ELF-1 (cell line): ENCODE measurements around the gene IL17B.

Source experiments
- DNase-seq: peaks from one replicate; pipeline ENCODE4 v3.0.0-alpha.2; 2016; ENCODE audit warnings: low read depth, low spot score

The IL17B gene

GRCh38 chr5:149414405-149415065, 35.4 kb upstream of the IL17B start:
- DNase-seq: no peak

GRCh38 chr5:149413477-149414210, 34.6 kb upstream of the IL17B start:
- DNase-seq: no peak

- no peak for DNase-seq
Observed at GRCh38 chr5:149412783-149413476, 33.8 kb upstream of the IL17B start.

- no peak for DNase-seq
Observed at GRCh38 chr5:149411738-149412519, 32.8 kb upstream of the IL17B start.

GRCh38 chr5:149410721-149411432, 31.8 kb upstream of the IL17B start:
- DNase-seq: no peak

- DNase-seq: no peak
Observed at GRCh38 chr5:149410071-149410470, 31.0 kb upstream of the IL17B start.

GRCh38 chr5:149409268-149409948, 30.3 kb upstream of the IL17B start:
- peak; percentile 69 for DNase-seq

GRCh38 chr5:149408252-149409099, 29.4 kb upstream of the IL17B start:
- no peak for DNase-seq

GRCh38 chr5:149407323-149408251, 28.5 kb upstream of the IL17B start:
- no peak for DNase-seq

- no peak for DNase-seq
Observed at GRCh38 chr5:149406979-149407306, 27.9 kb upstream of the IL17B start.

GRCh38 chr5:149406203-149406978, 27.3 kb upstream of the IL17B start:
- no peak for DNase-seq

- DNase-seq: peak; percentile 64
Observed at GRCh38 chr5:149405550-149406202, 26.6 kb upstream of the IL17B start.

GRCh38 chr5:149404746-149405549, 25.9 kb upstream of the IL17B start:
- DNase-seq: peak; percentile 65

- no peak for DNase-seq
Observed at GRCh38 chr5:149403923-149404745, 25.0 kb upstream of the IL17B start.

- no peak for DNase-seq
Observed at GRCh38 chr5:149402291-149402690, 23.2 kb upstream of the IL17B start.

- DNase-seq: no peak
Observed at GRCh38 chr5:149401051-149401450, 22.0 kb upstream of the IL17B start.
